ENCODE measurements around the gene PCDHA6.
"Not testable (repeated sequence)": the region's sequence is repeated elsewhere in the genome, so short reads cannot be mapped to it uniquely, and the experiment has no call there.

The PCDHA6 gene

GRCh38 chr5:140808889-140809291 lies 18.9 kb upstream of the PCDHA6 start:
- no peaks in the 10 kb centered on the region for H3K4me1 ChIP-seq
- no peak overlapping the region for H3K4me2 ChIP-seq (ENCODE audit: low read length)
- no peaks in the 10 kb centered on the region for H3K9me3 ChIP-seq (ENCODE audit: control insufficient read depth, low read length)
- no peak for TF ChIP-seq CTCF (IDR thresholded peaks at IDR 0.05)
- no peak overlapping the region for H3K9ac ChIP-seq
- H3K79me2 ChIP-seq, result no peaks in the 10 kb centered on the region
- H3K27me3 ChIP-seq (ENCODE audit: control insufficient read depth, insufficient read depth, low read length), result no peaks in the 10 kb centered on the region
- no peak overlapping the region for H3K4me3 ChIP-seq (ENCODE audit: low read depth, low read length)
- no peaks in the 10 kb centered on the region for H3K36me3 ChIP-seq (ENCODE audit: control insufficient read depth, insufficient read depth, low read length)
- H2AFZ ChIP-seq, result no peak overlapping the region
- no peak overlapping the region for H3K27ac ChIP-seq

GRCh38 chr5:140821375-140822280 lies 6.1 kb upstream of the PCDHA6 start, which contains the start of gene PCDHA5:
Gene PCDHA5, plus strand, starts transcription at chr5:140821613.
- H3K27ac ChIP-seq, result no peak within 1 kb of the TSS
- no peaks in the 10 kb centered on the region for H3K9me3 ChIP-seq (ENCODE audit: control insufficient read depth, low read length)
- no peak within 1 kb of the TSS for H2AFZ ChIP-seq
- no peaks in the 10 kb centered on the region for H3K4me1 ChIP-seq
- H3K27me3 ChIP-seq (ENCODE audit: control insufficient read depth, insufficient read depth, low read length), result no peaks in the 10 kb centered on the region
- no peak within 1 kb of the TSS for H3K4me2 ChIP-seq (ENCODE audit: low read length)
- TF ChIP-seq CTCF (IDR thresholded peaks at IDR 0.05), result no peak
- no peak within 1 kb of the TSS for H3K4me3 ChIP-seq (ENCODE audit: low read depth, low read length)
- no peak within 1 kb of the TSS for H3K9ac ChIP-seq
- no peaks in the 10 kb centered on the region for H3K36me3 ChIP-seq (ENCODE audit: control insufficient read depth, insufficient read depth, low read length)
- H3K79me2 ChIP-seq, result no peaks in the 10 kb centered on the region

GRCh38 chr5:140822281-140822629 lies 5.5 kb upstream of the PCDHA6 start:
- Histone ChIP-seq H3K27ac (no peak overlapping the region), H3K4me2 (ENCODE audit: low read length) (no peak overlapping the region), H3K36me3 (ENCODE audit: control insufficient read depth, insufficient read depth, low read length) (no peaks in the 10 kb centered on the region), H2AFZ (no peak overlapping the region), H3K27me3 (ENCODE audit: control insufficient read depth, insufficient read depth, low read length) (no peaks in the 10 kb centered on the region), H3K4me3 (ENCODE audit: low read depth, low read length) (no peak overlapping the region), H3K9ac (no peak overlapping the region), H3K9me3 (ENCODE audit: control insufficient read depth, low read length) (no peaks in the 10 kb centered on the region), H3K79me2 (no peaks in the 10 kb centered on the region), H3K4me1 (no peaks in the 10 kb centered on the region)
- TF ChIP-seq CTCF (IDR thresholded peaks at IDR 0.05), result no peak

- not testable (repeated sequence) for H3K79me2 ChIP-seq; H3K9me3 ChIP-seq (ENCODE audit: control insufficient read depth, low read length); H3K4me3 ChIP-seq (ENCODE audit: low read depth, low read length); H3K4me1 ChIP-seq; H3K27me3 ChIP-seq (ENCODE audit: control insufficient read depth, insufficient read depth, low read length); H3K9ac ChIP-seq; H2AFZ ChIP-seq; H3K27ac ChIP-seq; H3K4me2 ChIP-seq (ENCODE audit: low read length); H3K36me3 ChIP-seq (ENCODE audit: control insufficient read depth, insufficient read depth, low read length)
These were observed 4.8 kb upstream of the PCDHA6 start for GRCh38 chr5:140822969-140823368.

GRCh38 chr5:140823475-140823874 lies 4.3 kb upstream of the PCDHA6 start:
- H3K4me3 ChIP-seq (ENCODE audit: low read depth, low read length), result no peak overlapping the region
- peaks cover 1% of the 10 kb centered on the region for H3K9me3 ChIP-seq (ENCODE audit: control insufficient read depth, low read length)
- TF ChIP-seq CTCF (IDR thresholded peaks at IDR 0.05), result no peak
- no peaks in the 10 kb centered on the region for H3K36me3 ChIP-seq (ENCODE audit: control insufficient read depth, insufficient read depth, low read length)
- no peaks in the 10 kb centered on the region for H3K27me3 ChIP-seq (ENCODE audit: control insufficient read depth, insufficient read depth, low read length)
- H3K79me2 ChIP-seq, result no peaks in the 10 kb centered on the region
- no peak overlapping the region for H2AFZ ChIP-seq
- H3K4me1 ChIP-seq, result no peaks in the 10 kb centered on the region
- no peak overlapping the region for H3K4me2 ChIP-seq (ENCODE audit: low read length)
- no peak overlapping the region for H3K9ac ChIP-seq
- H3K27ac ChIP-seq, result no peak overlapping the region

Measured in parathyroid adenoma (tissue), 2 donors.